DMS53 (cell line): ENCODE measurements around the gene DAPP1.
A peak's percentile ranks its signal among the peaks of the same experiment; 100 is the strongest.
"Not testable (repeated sequence)": the region's sequence is repeated elsewhere in the genome, so short reads cannot be mapped to it uniquely, and the experiment has no call there.

Experiments used
- DNase-seq: peaks from one replicate; lab custom pipeline; 2025; lab: John Stamatoyannopoulos, UW

The DAPP1 gene

DNA sequence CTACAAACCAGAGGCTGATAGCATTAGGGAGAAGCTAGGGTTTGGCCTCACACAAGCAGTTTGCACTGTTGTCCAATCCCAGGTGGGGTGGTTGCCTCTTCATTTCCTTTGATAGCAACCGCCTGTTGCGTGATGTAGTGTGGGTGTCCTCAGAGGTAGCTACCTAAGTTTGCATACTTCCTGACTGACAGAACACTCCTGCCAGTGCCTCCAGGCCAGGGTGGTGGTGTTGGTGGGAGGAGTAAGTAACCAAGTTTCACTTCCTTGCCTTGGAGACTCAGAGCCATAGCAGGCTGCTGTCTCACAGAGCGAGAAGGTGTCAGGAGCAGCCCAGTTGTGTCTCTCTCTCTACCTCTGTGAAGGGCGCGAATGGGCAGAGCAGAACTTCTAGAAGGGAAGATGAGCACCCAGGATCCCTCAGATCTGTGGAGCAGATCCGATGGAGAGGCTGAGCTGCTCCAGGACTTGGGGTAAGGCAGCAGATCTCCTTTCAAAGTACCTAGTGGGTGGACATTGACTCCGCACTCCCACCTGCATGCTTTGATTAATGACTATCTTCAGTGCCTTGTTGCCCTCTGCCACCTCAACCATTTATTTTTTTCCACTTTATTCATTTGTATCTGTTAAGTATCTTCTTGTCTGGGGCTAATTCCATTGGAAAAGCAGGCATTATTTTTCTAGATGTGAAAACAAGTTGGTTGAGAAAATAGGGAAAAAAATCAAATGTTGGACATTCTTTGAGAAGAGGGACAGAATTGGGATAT is at the start of gene DAPP1:
TSS of gene DAPP1 (plus strand) at position 283 of the 764 bp plus-strand sequence. CDS start at position 370, 87 bp downstream.
- peak; percentile 34 for DNase-seq

DNA sequence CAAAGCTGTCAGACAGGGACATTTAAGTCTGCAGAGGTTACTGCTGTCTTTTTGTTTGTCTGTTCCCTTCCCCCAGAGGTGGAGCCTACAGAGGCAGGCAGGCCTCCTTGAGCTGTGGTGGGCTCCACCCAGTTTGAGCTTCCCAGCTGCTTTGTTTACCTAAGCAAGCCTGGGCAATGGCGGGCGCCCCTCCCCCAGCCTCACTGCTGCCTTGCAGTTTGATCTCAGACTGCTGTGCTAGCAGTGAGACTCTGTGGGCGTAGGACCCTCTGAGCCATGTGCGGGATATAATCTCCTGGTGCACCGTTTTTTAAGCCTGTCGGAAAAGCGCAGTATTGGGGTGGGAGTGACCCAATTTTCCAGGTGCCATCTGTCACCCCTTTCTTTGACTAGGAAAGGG is 45.8 kb upstream of the DAPP1 start:
- DNase-seq: not testable (repeated sequence)

GRCh38 chr4:99783940-99784339 is 32.7 kb upstream of the DAPP1 start:
- no peak for DNase-seq

GRCh38 chr4:99784842-99785241 is 31.8 kb upstream of the DAPP1 start:
- DNase-seq: no peak

DNA sequence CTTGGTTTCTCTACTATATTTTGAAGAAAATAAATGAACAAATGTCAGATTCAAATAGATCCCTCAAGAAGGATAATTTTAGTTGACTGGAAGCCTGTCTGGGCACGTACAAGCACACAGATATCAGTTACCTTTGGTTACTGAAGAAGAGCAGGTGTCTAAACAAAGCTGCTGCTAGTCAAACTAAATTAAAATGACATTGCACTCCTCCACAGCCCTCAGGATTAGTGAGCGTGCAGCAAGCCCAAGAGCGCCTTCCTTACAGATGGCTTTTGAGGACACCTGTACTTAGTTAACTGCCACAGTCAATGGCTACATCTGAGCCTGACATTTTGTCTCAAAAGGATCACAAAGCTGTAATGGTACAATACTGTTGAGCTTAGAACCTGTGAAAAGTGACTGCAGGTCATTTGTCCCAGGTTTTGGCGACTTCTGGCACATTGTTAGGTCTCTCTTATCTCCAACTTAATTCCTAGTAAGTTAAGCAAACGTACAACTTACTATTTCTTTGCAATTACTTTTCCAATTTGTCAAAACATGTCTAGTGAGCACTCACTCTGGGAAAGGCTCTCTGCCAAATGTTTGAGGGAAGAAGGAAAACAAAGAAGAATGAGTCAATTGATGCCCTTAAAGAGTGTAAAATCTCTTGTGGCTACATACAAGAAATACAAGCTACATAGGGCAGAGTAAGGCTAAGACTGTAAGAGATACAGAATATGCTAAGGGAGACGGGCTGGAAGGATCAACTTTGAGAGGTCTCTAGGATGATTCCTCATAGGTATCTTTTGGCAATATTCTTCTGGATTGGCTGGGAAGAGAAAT is 25.6 kb upstream of the DAPP1 start:
- DNase-seq: peak; percentile 94

- DNase-seq: no peak
Observed at GRCh38 chr4:99800332-99801004, 16.2 kb upstream of the DAPP1 start.

DNA sequence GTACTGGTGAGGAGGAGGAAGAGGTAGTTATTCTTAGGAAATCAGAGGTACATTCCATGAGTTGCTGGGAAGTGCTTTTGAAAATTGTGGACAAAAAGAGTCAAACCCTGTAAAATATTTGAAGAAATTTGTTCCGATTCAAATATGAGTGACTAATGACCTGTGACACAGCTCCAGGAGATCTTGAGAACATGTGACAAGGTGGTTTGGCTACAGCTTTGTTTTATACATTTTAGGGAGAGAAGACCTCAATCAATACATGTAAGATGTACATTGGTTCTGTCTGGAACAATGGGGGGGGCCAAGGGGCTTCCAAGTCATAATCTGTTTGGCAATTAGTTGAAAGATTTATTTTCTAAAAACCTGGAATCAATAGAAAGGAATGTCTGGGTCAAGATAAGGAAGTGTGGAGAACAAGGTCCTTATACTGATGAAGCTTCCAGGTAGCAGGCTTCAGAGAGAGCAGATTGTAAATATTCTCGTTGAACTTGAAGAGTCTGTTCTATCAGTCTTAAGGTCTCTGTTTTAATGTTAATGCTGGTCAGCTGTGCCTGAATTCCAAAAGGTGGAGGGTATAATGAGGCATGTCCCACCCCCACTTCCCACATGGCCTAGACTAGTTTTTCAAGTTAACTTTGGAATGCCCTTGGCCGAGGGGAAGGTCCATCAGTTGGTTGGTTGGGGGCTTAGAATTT is 15.5 kb upstream of the DAPP1 start:
- no peak for DNase-seq

GRCh38 chr4:99803566-99804101 is 13.0 kb upstream of the DAPP1 start:
- DNase-seq: no peak

DNA sequence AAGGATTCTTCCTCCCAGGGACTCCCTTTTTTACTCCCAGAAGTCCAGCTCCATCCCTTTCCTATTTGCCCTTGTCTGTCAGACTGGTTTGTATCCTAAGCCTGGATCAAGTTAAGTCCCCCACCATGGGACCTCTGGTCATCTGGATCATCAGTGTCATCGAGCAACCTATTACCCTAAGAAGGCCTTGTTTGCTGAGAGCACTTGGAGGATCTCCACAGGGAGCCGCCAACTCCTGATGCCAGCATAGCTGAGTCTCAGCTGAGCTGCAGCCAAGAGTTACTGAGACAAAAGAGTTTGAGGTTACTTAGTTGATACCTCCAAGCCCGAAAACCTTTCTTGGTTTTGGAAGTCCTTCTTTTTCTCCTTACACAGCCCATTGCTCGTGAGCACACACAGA is 10.1 kb upstream of the DAPP1 start:
- no peak for DNase-seq

DNA sequence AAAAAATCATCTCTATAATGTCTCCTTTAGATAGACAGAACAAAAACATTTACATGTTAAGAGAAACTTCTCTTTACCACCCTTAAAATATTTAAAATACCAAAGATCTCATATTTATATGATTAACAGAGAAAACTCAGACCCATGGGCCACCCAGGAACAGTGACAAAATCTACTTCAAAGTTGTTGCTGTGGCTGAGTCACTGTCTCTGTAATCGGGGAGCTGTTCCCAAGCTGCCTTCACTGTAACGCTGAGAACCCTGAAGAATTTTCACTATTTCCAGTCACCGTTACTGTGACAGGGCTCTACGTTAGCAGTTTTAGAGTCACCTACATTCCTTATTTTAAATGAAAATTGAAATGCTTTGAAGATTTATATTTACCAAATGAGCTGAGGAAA is 9.0 kb upstream of the DAPP1 start:
- DNase-seq: no peak

DNA sequence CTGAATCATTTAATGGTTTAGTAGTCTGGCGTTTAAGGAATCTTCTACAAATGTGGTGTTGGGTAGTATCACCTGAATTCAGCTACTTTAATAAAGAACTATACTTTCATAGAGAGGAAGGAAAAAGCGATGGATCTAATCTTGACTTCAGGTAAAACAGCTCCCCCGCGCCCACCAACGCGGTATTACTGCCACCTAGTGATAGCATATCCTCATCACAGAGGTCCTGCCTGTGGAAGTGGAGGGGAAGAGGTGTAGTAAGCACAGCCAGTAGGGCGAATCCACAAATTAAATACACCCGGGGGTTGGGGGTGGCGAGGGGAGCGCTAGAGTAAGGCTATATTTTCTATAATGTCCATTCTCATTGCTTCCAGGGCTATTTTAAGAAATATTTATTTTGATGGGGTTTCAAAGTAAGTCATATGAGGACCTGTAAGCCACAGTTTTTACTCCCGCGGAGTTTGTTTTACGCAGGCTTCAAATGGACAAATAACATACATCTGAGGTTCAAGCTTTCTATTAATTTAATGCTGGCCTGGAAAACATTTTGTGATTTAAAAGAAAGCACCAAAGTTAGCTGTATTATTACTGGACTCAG is 8.3 kb upstream of the DAPP1 start:
- peak; percentile 82 for DNase-seq

DNA sequence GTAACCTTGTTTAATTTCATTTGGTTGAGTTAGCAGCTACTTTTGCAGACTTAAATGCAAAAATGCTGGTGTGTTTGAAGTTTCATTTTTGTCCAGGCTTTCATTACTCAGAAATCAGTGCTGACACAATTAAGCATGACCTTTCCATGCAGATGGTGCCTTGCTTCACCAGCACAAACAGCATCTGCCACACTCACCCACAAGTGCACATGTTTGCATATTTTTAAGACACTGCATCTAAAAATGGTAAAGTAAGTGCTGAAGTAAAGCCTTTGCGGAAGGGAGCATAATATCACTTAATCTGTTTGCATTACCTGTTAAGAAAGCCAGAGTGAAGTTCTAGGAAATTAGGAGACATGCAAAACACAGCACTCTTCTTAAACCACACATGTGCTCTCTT is 7.3 kb upstream of the DAPP1 start:
- no peak for DNase-seq

DNA sequence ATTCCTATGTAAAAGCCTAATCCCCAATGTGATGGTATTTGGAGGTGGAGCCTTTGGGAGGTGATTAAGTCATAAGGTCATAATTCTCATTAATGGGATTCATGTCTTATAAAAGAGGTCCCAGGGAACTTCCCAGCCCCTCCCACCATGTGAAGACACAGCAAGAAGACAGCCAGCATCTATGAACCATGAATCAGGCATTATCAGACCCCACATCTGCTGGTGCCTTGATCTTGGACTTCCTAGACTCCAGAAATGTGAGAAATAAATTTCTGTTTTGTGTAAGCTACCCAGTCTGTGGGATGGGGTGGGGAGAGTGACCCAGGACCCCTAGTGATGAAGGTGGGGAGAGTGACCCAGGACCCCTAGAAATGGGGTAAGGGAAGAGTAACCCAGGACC is 6.1 kb upstream of the DAPP1 start:
- no peak for DNase-seq

GRCh38 chr4:99811117-99811516 is 5.5 kb upstream of the DAPP1 start:
- DNase-seq: no peak

DNA sequence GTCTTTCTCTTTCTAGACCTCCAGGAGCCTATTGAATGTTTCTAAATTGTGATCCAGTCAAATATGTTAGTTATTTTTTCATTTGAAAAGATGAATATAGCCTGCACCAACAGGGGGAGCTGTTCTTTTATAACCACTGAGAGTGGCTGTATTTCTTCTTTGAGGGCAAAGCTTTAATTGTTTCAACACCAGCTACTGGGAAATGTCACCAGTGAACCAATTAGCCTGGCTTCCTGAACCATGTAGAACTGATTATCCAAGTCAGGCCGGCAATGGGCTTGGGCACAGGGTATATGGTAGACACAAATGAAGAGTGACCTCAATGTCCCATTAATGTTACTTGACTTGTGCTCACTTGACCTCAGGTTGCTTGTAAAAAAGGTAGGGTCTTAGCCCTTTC is 4.8 kb upstream of the DAPP1 start:
- DNase-seq: peak; percentile 77

GRCh38 chr4:99815597-99816011 is 1.0 kb upstream of the DAPP1 start:
- peak; percentile 95 for DNase-seq

GRCh38 chr4:99817309-99817890 is 773 bp downstream of the DAPP1 start:
- DNase-seq: peak; percentile 6

GRCh38 chr4:99818661-99819060 is 2.0 kb downstream of the DAPP1 start:
- no peak for DNase-seq

GRCh38 chr4:99821918-99822503 is 5.4 kb downstream of the DAPP1 start:
- DNase-seq: no peak

DNA sequence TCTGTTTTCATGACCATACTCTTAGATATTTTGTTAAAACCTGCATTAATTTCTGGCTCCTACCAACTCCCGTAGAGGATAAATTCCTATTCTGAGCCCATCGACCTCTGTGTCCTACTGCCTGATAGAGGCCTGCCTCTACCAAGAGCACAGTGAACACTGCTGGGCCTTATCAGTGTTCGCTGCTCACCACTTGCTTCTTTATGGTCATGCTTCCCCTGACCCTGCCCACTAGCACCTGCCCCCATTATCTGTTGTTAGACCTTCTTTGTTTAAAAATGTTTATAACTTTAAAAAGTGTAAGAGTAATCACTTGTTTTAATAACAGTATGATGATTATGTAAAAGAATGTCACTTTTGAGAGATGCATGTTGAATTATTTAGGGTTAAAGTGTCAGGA is 6.1 kb downstream of the DAPP1 start:
- DNase-seq: no peak
